ENCODE measurements around the gene ZNF14. TPM values are rescaled to one million over a fixed set of nuclear protein-coding genes. Genes with fewer than 3 reads are reported as not detected.

Gene ZNF14
- total and polyA plus RNA-seq, 2 of the 13 experiments (the other 11 are each of a cell fraction or from before 2014, with no cell fraction given): 1.9 to 6.2 TPM

- 0 out of 2 replicates have a peak, but pooled peaks have one; percentile 19 for TF ChIP-seq ZNF280D (CRISPR knock-in tag; IDR thresholded peaks at IDR 0.05)
- TF ChIP-seq ZNF691 (CRISPR knock-in tag; IDR thresholded peaks at IDR 0.05; ENCODE audit: borderline replicate concordance, low read depth): no peak
- TF ChIP-seq ZC3H13 (CRISPR knock-in tag; IDR thresholded peaks at IDR 0.05): 0 out of 2 replicates have a peak, but pooled peaks have one; percentile 51
- TF ChIP-seq NFATC3 (CRISPR knock-in tag; IDR thresholded peaks at IDR 0.05): no peak
- no peak for TF ChIP-seq HOXA9 (CRISPR knock-in tag; IDR thresholded peaks at IDR 0.05; ENCODE audit: borderline replicate concordance)
- TF ChIP-seq ZNF749 (CRISPR knock-in tag; IDR thresholded peaks at IDR 0.05; ENCODE audit: borderline replicate concordance): no peak
- TF ChIP-seq ARNT (IDR thresholded peaks at IDR 0.05): no peak
- 0 out of 2 replicates have a peak, but pooled peaks have one; percentile 32 for TF ChIP-seq MEF2D (CRISPR knock-in tag; IDR thresholded peaks at IDR 0.05)
- peak; percentile 48; the same call in 1 of the 2 replicates for TF ChIP-seq CHCHD3 (CRISPR knock-in tag; IDR thresholded peaks at IDR 0.05)
- TF ChIP-seq GABPA (IDR thresholded peaks at IDR 0.05; ENCODE audit: low read depth, low read length): no peak
- peak; percentile 30; the same call in 1 of the 2 replicates for TF ChIP-seq GABPA (CRISPR knock-in tag; IDR thresholded peaks at IDR 0.05; ENCODE audit: low read depth)
- TF ChIP-seq TEAD3 (CRISPR knock-in tag; optimal IDR thresholded peaks at IDR 0.05; ENCODE audit: borderline replicate concordance): peak; percentile 43
- no peak for TF ChIP-seq PITX1 (CRISPR knock-in tag; IDR thresholded peaks at IDR 0.05)
- TF ChIP-seq SP1 (IDR thresholded peaks at IDR 0.05): no peak
- 0 out of 2 replicates have a peak, but pooled peaks have one; percentile 19 for TF ChIP-seq SP1 (CRISPR knock-in tag; IDR thresholded peaks at IDR 0.05)
- 0 out of 2 replicates have a peak, but pooled peaks have one; percentile 2 for TF ChIP-seq NR0B2 (CRISPR knock-in tag; IDR thresholded peaks at IDR 0.05)
- no peak for TF ChIP-seq BRCA1 (CRISPR knock-in tag; IDR thresholded peaks at IDR 0.05)
- TF ChIP-seq XRCC5 (optimal IDR thresholded peaks at IDR 0.05; ENCODE audit: low read length): peak; percentile 3
- TF ChIP-seq ZMYM3 (CRISPR knock-in tag; IDR thresholded peaks at IDR 0.05): no peak
- TF ChIP-seq RARA (CRISPR knock-in tag; IDR thresholded peaks at IDR 0.05): 0 out of 2 replicates have a peak, but pooled peaks have one; percentile 6
- TF ChIP-seq ZBTB20 (CRISPR knock-in tag; IDR thresholded peaks at IDR 0.05; ENCODE audit: borderline replicate concordance, low read depth): peak; percentile 30; the same call in 1 of the 2 replicates
- 0 out of 2 replicates have a peak, but pooled peaks have one; percentile 15 for TF ChIP-seq KMT2A (CRISPR knock-in tag; IDR thresholded peaks at IDR 0.05)
- TF ChIP-seq ZNF780A (CRISPR knock-in tag; IDR thresholded peaks at IDR 0.05): 0 out of 2 replicates have a peak, but pooled peaks have one; percentile 68
- TF ChIP-seq ZNF710 (CRISPR knock-in tag; IDR thresholded peaks at IDR 0.05; ENCODE audit: borderline replicate concordance): 0 out of 2 replicates have a peak, but pooled peaks have one; percentile 2
- TF ChIP-seq SOX6 (IDR thresholded peaks at IDR 0.05): no peak
- TF ChIP-seq SOX6 (CRISPR knock-in tag; IDR thresholded peaks at IDR 0.05): 0 out of 2 replicates have a peak, but pooled peaks have one; percentile 6
Observed at GRCh38 chr19:19662871-19663255, 70.0 kb downstream of the ZNF14 start (continued).
